NCI-H146 (cell line): ENCODE data around the gene FBXO10.
"Not testable (repeated sequence)": the region's sequence is repeated elsewhere in the genome, so short reads cannot be mapped to it uniquely, and the experiment has no call there.

Source experiments
- DNase-seq: peaks from one replicate; lab custom pipeline; 2025; lab: John Stamatoyannopoulos, UW

The FBXO10 gene

GRCh38 chr9:37477987-37478619, 98.1 kb downstream of the FBXO10 start:
- not testable (repeated sequence) for DNase-seq

GRCh38 chr9:37477443-37477842, 98.7 kb downstream of the FBXO10 start:
- DNase-seq = not testable (repeated sequence)

- DNase-seq = no peak
Measured at GRCh38 chr9:37476930-37477329, 99.2 kb downstream of the FBXO10 start.

- no peak for DNase-seq
Measured at GRCh38 chr9:37474438-37474837, 101.7 kb downstream of the FBXO10 start.

DNA sequence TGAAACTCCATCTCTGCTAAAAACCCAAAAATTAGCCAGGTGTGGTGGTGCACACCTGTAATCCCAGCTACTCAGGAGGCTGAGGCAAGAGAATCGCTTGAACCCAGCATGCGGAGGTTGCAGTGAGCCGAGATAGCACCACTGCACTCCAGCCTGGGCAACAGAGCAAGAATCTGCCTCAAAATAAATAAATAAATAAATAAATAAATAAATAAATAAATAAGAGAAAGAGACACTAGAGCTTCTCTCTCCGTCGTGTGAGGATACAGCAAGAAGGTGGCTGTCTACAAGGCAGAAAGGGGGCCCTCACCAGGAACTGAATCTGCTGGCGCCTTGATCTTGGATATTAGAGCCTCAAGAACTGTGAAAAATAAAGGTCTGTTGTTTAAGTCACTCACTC, 102.2 kb downstream of the FBXO10 start:
- DNase-seq = not testable (repeated sequence)

GRCh38 chr9:37471942-37472684, 104.1 kb downstream of the FBXO10 start:
- no peak for DNase-seq

- DNase-seq = no peak
Measured at GRCh38 chr9:37468620-37469019, 107.6 kb downstream of the FBXO10 start.

GRCh38 chr9:37467530-37467929, 108.7 kb downstream of the FBXO10 start:
- not testable (repeated sequence) for DNase-seq

DNA sequence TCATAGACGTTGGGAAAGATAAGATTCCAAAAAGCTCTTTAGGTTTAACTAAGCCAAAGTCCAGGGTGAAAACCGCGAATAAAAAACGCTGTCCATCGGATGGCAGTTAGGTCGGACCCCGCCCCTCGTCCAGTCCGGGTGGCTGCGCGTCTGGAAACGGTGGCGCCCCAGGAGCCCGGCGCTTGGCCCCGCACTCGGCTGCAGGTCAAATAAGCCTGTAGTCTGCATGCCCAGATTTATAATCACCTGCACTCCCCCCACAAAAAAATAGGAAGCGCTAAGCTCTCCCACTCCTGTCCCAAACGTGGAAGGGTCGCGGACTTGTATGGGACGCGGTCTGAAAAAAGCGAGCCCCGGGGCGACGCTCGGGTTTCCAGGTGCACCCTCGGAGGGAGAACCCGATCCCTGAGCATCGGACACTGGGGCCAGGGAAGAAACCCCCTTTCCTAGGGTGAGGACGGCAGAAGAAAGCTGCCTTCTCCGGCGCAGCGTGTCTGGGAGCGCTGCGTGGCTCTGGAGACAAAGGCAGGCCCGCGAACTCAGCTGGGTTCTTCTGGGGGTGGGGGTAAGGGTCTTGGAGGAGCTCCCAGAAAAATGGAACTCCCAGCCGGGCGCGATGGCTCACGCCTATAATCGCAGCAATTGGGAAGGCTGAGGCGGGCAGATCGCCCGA, 110.0 kb downstream of the FBXO10 start:
- DNase-seq = peak; percentile 92

GRCh38 chr9:37465249-37466036, 110.7 kb downstream of the FBXO10 start, which contains the start of gene ZBTB5:
TSS of gene ZBTB5 (minus strand) at chr9:37465450. CDS start at chr9:37442551, 22,899 bp downstream.
- DNase-seq = peak; percentile 100

- no peak for DNase-seq
Measured at GRCh38 chr9:37464426-37465248, 111.5 kb downstream of the FBXO10 start.

- no peak for DNase-seq
Measured at GRCh38 chr9:37464006-37464405, 112.2 kb downstream of the FBXO10 start.
